ENCODE results near the gene THPO. TPM values are rescaled to one million over a fixed set of nuclear protein-coding genes. Genes with fewer than 3 reads are reported as not detected.

THPO gene
- total RNA-seq, 1 experiment from 2014 or later: 0.55 TPM

GRCh38 chr3:184335661-184336546 lies 42.1 kb downstream of the THPO start (continued):
- TF ChIP-seq NFATC4 (CRISPR knock-in tag; IDR thresholded peaks at IDR 0.05) (peak; percentile 82; the same call in 1 of the 2 replicates), EMX1 (CRISPR knock-in tag; IDR thresholded peaks at IDR 0.05) (peak; percentile 93), ATF3 (CRISPR knock-in tag; conservative IDR thresholded peaks at IDR 0.05) (no peak), ELF4 (CRISPR knock-in tag; IDR thresholded peaks at IDR 0.05; ENCODE audit: low read depth) (no peak), ZNF416 (CRISPR knock-in tag; IDR thresholded peaks at IDR 0.05) (peak; percentile 80), ZNF423 (CRISPR knock-in tag; IDR thresholded peaks at IDR 0.05) (no peak), TCF7 (CRISPR knock-in tag; IDR thresholded peaks at IDR 0.05; ENCODE audit: low read depth) (no peak; the same call in 1 of the 2 replicates), SP1 (CRISPR knock-in tag; conservative IDR thresholded peaks at IDR 0.05) (peak; percentile 97), PRDM15 (CRISPR knock-in tag; IDR thresholded peaks at IDR 0.05) (peak; percentile 59; the same call in 1 of the 2 replicates), ATF1 (CRISPR knock-in tag; IDR thresholded peaks at IDR 0.05) (peak; percentile 90), SOX15 (CRISPR knock-in tag; IDR thresholded peaks at IDR 0.05) (no peak), PRRX2 (CRISPR knock-in tag; IDR thresholded peaks at IDR 0.05) (peak; percentile 84), KAT7 (CRISPR knock-in tag; IDR thresholded peaks at IDR 0.05; ENCODE audit: borderline replicate concordance) (no peak), ZNF232 (CRISPR knock-in tag; IDR thresholded peaks at IDR 0.05) (peak; percentile 40; the same call in 1 of the 2 replicates), CREB1 (CRISPR knock-in tag; IDR thresholded peaks at IDR 0.05) (peak; percentile 74; the same call in 1 of the 2 replicates), IRF2 (CRISPR knock-in tag; IDR thresholded peaks at IDR 0.05; ENCODE audit: borderline replicate concordance, low read depth) (no peak)
- TF ChIP-seq, protein P1, sequence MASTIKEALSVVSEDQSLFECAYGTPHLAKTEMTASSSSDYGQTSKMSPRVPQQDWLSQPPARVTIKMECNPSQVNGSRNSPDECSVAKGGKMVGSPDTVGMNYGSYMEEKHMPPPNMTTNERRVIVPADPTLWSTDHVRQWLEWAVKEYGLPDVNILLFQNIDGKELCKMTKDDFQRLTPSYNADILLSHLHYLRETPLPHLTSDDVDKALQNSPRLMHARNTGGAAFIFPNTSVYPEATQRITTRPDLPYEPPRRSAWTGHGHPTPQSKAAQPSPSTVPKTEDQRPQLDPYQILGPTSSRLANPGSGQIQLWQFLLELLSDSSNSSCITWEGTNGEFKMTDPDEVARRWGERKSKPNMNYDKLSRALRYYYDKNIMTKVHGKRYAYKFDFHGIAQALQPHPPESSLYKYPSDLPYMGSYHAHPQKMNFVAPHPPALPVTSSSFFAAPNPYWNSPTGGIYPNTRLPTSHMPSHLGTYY (CRISPR knock-in tag; IDR thresholded peaks at IDR 0.05): peak; percentile 61; the same call in 1 of the 2 replicates
- TF ChIP-seq, protein P2, sequence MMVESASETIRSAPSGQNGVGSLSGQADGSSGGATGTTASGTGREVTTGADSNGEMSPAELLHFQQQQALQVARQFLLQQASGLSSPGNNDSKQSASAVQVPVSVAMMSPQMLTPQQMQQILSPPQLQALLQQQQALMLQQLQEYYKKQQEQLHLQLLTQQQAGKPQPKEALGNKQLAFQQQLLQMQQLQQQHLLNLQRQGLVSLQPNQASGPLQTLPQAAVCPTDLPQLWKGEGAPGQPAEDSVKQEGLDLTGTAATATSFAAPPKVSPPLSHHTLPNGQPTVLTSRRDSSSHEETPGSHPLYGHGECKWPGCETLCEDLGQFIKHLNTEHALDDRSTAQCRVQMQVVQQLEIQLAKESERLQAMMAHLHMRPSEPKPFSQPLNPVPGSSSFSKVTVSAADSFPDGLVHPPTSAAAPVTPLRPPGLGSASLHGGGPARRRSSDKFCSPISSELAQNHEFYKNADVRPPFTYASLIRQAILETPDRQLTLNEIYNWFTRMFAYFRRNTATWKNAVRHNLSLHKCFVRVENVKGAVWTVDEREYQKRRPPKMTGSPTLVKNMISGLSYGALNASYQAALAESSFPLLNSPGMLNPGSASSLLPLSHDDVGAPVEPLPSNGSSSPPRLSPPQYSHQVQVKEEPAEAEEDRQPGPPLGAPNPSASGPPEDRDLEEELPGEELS (CRISPR knock-in tag; IDR thresholded peaks at IDR 0.05): peak; percentile 56; the same call in 1 of the 2 replicates
- TF ChIP-seq, protein P3, sequence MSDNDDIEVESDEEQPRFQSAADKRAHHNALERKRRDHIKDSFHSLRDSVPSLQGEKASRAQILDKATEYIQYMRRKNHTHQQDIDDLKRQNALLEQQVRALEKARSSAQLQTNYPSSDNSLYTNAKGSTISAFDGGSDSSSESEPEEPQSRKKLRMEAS (CRISPR knock-in tag; IDR thresholded peaks at IDR 0.05): peak; percentile 59; the same call in 1 of the 2 replicates

- ChIA-PET POLR2A (interaction anchor here (0.5 to 0.7 kb wide), 2 partner anchors 13 to 24 kb away, joined by 3 to 6 read pairs; no protein-coding TSS in a partner anchor), CTCF (no interaction called here)
- H3K4me3 Mint-ChIP-seq: peak overlapping the region; percentile 92
- H3K4me1 Mint-ChIP-seq: peaks cover 30% of the 10 kb centered on the region
- DNase-seq (ENCODE audit: low spot score): no peak
- no peaks in the 10 kb centered on the region for H3K9me3 Mint-ChIP-seq
- no peaks in the 10 kb centered on the region for H3K27me3 Mint-ChIP-seq (ENCODE audit: low read depth)
- peak overlapping the region; percentile 95 for H3K27ac Mint-ChIP-seq
- peaks cover 40% of the 10 kb centered on the region for H3K36me3 Mint-ChIP-seq
- ATAC-seq: peak; percentile 0; the same call in 1 of the 2 replicates
- TF ChIP-seq CREB1 (CRISPR knock-in tag; IDR thresholded peaks at IDR 0.05) (no peak), JAZF1 (CRISPR knock-in tag; IDR thresholded peaks at IDR 0.05) (no peak), ZBTB21 (CRISPR knock-in tag; IDR thresholded peaks at IDR 0.05; ENCODE audit: borderline replicate concordance) (no peak), HMGA2 (CRISPR knock-in tag; IDR thresholded peaks at IDR 0.05) (no peak), KAT7 (CRISPR knock-in tag; IDR thresholded peaks at IDR 0.05; ENCODE audit: borderline replicate concordance) (no peak), EMX1 (CRISPR knock-in tag; IDR thresholded peaks at IDR 0.05) (no peak)
- TF ChIP-seq, protein P4, sequence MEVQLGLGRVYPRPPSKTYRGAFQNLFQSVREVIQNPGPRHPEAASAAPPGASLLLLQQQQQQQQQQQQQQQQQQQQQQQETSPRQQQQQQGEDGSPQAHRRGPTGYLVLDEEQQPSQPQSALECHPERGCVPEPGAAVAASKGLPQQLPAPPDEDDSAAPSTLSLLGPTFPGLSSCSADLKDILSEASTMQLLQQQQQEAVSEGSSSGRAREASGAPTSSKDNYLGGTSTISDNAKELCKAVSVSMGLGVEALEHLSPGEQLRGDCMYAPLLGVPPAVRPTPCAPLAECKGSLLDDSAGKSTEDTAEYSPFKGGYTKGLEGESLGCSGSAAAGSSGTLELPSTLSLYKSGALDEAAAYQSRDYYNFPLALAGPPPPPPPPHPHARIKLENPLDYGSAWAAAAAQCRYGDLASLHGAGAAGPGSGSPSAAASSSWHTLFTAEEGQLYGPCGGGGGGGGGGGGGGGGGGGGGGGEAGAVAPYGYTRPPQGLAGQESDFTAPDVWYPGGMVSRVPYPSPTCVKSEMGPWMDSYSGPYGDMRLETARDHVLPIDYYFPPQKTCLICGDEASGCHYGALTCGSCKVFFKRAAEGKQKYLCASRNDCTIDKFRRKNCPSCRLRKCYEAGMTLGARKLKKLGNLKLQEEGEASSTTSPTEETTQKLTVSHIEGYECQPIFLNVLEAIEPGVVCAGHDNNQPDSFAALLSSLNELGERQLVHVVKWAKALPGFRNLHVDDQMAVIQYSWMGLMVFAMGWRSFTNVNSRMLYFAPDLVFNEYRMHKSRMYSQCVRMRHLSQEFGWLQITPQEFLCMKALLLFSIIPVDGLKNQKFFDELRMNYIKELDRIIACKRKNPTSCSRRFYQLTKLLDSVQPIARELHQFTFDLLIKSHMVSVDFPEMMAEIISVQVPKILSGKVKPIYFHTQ (CRISPR knock-in tag; IDR thresholded peaks at IDR 0.05): no peak
- TF ChIP-seq, protein P5, sequence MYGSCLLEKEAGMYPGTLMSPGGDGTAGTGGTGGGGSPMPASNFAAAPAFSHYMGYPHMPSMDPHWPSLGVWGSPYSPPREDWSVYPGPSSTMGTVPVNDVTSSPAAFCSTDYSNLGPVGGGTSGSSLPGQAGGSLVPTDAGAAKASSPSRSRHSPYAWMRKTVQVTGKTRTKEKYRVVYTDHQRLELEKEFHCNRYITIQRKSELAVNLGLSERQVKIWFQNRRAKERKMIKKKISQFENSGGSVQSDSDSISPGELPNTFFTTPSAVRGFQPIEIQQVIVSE (CRISPR knock-in tag; IDR thresholded peaks at IDR 0.05; ENCODE audit: borderline replicate concordance): no peak
Observed at GRCh38 chr3:184335291-184335660, 42.7 kb downstream of the THPO start.
